ENCODE data around the gene SORBS1. TPM values are rescaled to one million over a fixed set of nuclear protein-coding genes. Genes with fewer than 3 reads are reported as not detected.
A peak's percentile ranks its signal among the peaks of the same experiment; 100 is the strongest.

Gene SORBS1
- total RNA-seq, 1 donor from 2014 or later: 697 TPM

GRCh38 chr10:95545981-95546380, 15.2 kb downstream of the SORBS1 start:
- ATAC-seq (ENCODE audit: poor library complexity) (no peak), DNase-seq (no peak)
- intact Hi-C loops (cut with DNase I): no loop called here

- intact Hi-C loops (cut with DNase I): no loop called here
- no peak for ATAC-seq (ENCODE audit: poor library complexity)
Observed at GRCh38 chr10:95544783-95545500, 16.2 kb downstream of the SORBS1 start.

GRCh38 chr10:95543459-95543858, 17.7 kb downstream of the SORBS1 start:
- intact Hi-C loops (cut with DNase I): no loop called here
- ATAC-seq (ENCODE audit: poor library complexity) (peak; percentile 18), DNase-seq (no peak)

More at GRCh38 chr10:95544783-95545500, 16.2 kb downstream of the SORBS1 start:
- DNase-seq: no peak

GRCh38 chr10:95542761-95543160, 18.4 kb downstream of the SORBS1 start:
- intact Hi-C loops (cut with DNase I): no loop called here
- DNase-seq (no peak), ATAC-seq (ENCODE audit: poor library complexity) (peak; percentile 44)

- DNase-seq (no peak), ATAC-seq (ENCODE audit: poor library complexity) (peak; percentile 70)
- intact Hi-C loops (cut with DNase I): no loop called here
Observed at GRCh38 chr10:95542330-95542729, 18.8 kb downstream of the SORBS1 start.

- DNase-seq (no peak), ATAC-seq (ENCODE audit: poor library complexity) (no peak)
- intact Hi-C loops (cut with DNase I): no loop called here
Observed at GRCh38 chr10:95540514-95541052, 20.6 kb downstream of the SORBS1 start.

GRCh38 chr10:95539560-95540284, 21.4 kb downstream of the SORBS1 start:
- DNase-seq: no peak
- ATAC-seq (ENCODE audit: poor library complexity): no peak
- intact Hi-C loops (cut with DNase I): no loop called here

- ATAC-seq (ENCODE audit: poor library complexity): no peak
- intact Hi-C loops (cut with DNase I): no loop called here
- no peak for DNase-seq
Observed at GRCh38 chr10:95538412-95538811, 22.8 kb downstream of the SORBS1 start.

GRCh38 chr10:95537542-95537927, 23.6 kb downstream of the SORBS1 start:
- intact Hi-C loops (cut with DNase I): no loop called here
- ATAC-seq (ENCODE audit: poor library complexity) (no peak), DNase-seq (no peak)

- DNase-seq (no peak), ATAC-seq (ENCODE audit: poor library complexity) (no peak)
- intact Hi-C loops (cut with DNase I): no loop called here
Observed at GRCh38 chr10:95536894-95537541, 24.2 kb downstream of the SORBS1 start.

- intact Hi-C loops (cut with DNase I): no loop called here
- ATAC-seq (ENCODE audit: poor library complexity): peak; percentile 13
- DNase-seq: no peak
Observed at GRCh38 chr10:95536017-95536416, 25.2 kb downstream of the SORBS1 start.

- no peak for DNase-seq
- intact Hi-C loops (cut with DNase I): no loop called here
- ATAC-seq (ENCODE audit: poor library complexity): no peak
Observed at GRCh38 chr10:95535526-95535925, 25.6 kb downstream of the SORBS1 start.

- ATAC-seq (ENCODE audit: poor library complexity) (no peak), DNase-seq (no peak)
- intact Hi-C loops (cut with DNase I): no loop called here
Observed at GRCh38 chr10:95533590-95533989, 27.6 kb downstream of the SORBS1 start.

GRCh38 chr10:95532536-95532935, 28.6 kb downstream of the SORBS1 start:
- intact Hi-C loops (cut with DNase I): no loop called here

GRCh38 chr10:95531994-95532399, 29.2 kb downstream of the SORBS1 start:
- ATAC-seq (ENCODE audit: poor library complexity) (no peak), DNase-seq (no peak)
- intact Hi-C loops (cut with DNase I): no loop called here

More at GRCh38 chr10:95532536-95532935, 28.6 kb downstream of the SORBS1 start:
- no peak for ATAC-seq (ENCODE audit: poor library complexity)
- DNase-seq: no peak

- ATAC-seq (ENCODE audit: poor library complexity) (no peak), DNase-seq (no peak)
- intact Hi-C loops (cut with DNase I): no loop called here
Observed at GRCh38 chr10:95531058-95531809, 29.9 kb downstream of the SORBS1 start.

- DNase-seq (no peak), ATAC-seq (ENCODE audit: poor library complexity) (no peak)
- intact Hi-C loops (cut with DNase I): no loop called here
Observed at GRCh38 chr10:95530561-95530960, 30.6 kb downstream of the SORBS1 start.

GRCh38 chr10:95530029-95530428, 31.1 kb downstream of the SORBS1 start:
- DNase-seq: no peak
- intact Hi-C loops (cut with DNase I): no loop called here
- no peak for ATAC-seq (ENCODE audit: poor library complexity)

- ATAC-seq (ENCODE audit: poor library complexity) (no peak), DNase-seq (no peak)
- intact Hi-C loops (cut with DNase I): no loop called here
Observed at GRCh38 chr10:95526044-95526443, 35.1 kb downstream of the SORBS1 start.

All from Right ventricle myocardium superior (tissue), 1 donor.